ENCODE results near the gene COLEC12. TPM values are rescaled to one million over a fixed set of nuclear protein-coding genes. Genes with fewer than 3 reads are reported as not detected.

Gene COLEC12
- total and polyA plus RNA-seq, 9 donors = 0.78 to 20.7 (median 5.9) TPM

GRCh38 chr18:533995-534601 is 33.6 kb upstream of the COLEC12 start:
- Histone ChIP-seq H3K9me3 (no peaks in the 10 kb centered on the region), H3K4me1 (ENCODE audit: insufficient read depth) (no peaks in the 10 kb centered on the region)
- WGBS, 3 donors = 64 to 68% (median 65%) methylated on average over 6 of the region's 6 CpGs

DNA sequence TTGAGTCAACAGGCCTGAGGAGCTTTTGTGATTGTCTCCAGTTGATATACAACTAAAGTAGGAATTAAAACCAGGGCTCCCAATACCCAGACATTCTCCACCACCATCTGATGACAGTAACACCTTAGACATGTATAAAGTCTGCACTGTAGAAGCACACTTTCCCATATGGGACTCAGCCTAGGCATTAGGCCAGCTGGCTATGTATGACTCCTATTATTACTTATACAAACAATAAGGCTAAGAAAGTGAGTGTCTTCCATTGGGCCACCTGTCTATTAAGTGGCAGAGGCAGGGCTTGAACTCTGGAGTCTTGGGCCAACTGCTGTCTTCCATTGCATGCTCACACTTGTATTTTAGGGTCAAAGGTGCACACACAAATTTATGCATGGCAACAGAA is 32.1 kb upstream of the COLEC12 start:
- no peak overlapping the region for H3K4me3 ChIP-seq
- TF ChIP-seq POLR2A (IDR thresholded peaks at IDR 0.05) (no peak), EP300 (IDR thresholded peaks at IDR 0.05) (no peak), CTCF (IDR thresholded peaks at IDR 0.05) (no peak)
- no peaks in the 10 kb centered on the region for H3K27me3 ChIP-seq
- H3K9me3 ChIP-seq = no peaks in the 10 kb centered on the region
- intact Hi-C loops (cut with DNase I) = no loop called here
- H3K36me3 ChIP-seq = no peaks in the 10 kb centered on the region
- no peak for DNase-seq
- H3K27ac ChIP-seq = no peak overlapping the region
- H3K4me1 ChIP-seq (ENCODE audit: insufficient read depth) = no peaks in the 10 kb centered on the region

More at GRCh38 chr18:533995-534601, 33.6 kb upstream of the COLEC12 start:
- Histone ChIP-seq H3K27ac (no peak overlapping the region), H3K36me3 (no peaks in the 10 kb centered on the region), H3K27me3 (no peaks in the 10 kb centered on the region), H3K4me3 (no peak overlapping the region)
- no peak for DNase-seq
- TF ChIP-seq EP300 (IDR thresholded peaks at IDR 0.05) (no peak), POLR2A (IDR thresholded peaks at IDR 0.05) (no peak), CTCF (IDR thresholded peaks at IDR 0.05) (no peak)
- intact Hi-C loops (cut with DNase I) = no loop called here

DNA sequence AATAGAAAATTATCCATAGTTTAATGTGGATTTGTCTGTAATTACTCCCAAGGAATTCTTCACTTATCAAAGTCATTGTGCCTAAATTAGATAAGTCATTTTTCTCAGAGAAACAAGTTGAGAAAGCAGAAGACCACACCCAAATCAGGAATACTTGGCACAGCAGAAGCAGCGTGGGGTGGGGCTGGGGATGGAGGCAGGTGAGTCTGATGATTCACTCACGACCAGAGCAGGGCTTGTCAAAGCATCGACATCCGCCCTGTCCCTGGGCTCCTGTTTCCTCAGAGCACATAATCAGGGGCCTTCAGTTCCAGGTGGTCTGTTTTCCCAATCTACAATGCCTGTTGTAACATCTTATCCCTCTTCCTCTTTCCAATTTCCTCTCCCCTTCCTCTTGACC is 31.5 kb upstream of the COLEC12 start:
- 75 to 91% (median 82%) methylated on average over 4 of the region's 4 CpGs for WGBS, 3 donors
- H3K9me3 ChIP-seq = no peaks in the 10 kb centered on the region
- no peak overlapping the region for H3K4me3 ChIP-seq
- no peak overlapping the region for H3K27ac ChIP-seq
- TF ChIP-seq EP300 (IDR thresholded peaks at IDR 0.05) (no peak), POLR2A (IDR thresholded peaks at IDR 0.05) (no peak), CTCF (IDR thresholded peaks at IDR 0.05) (no peak)
- H3K27me3 ChIP-seq = no peaks in the 10 kb centered on the region
- no peaks in the 10 kb centered on the region for H3K4me1 ChIP-seq (ENCODE audit: insufficient read depth)
- no peak for DNase-seq
- intact Hi-C loops (cut with DNase I) = no loop called here
- no peaks in the 10 kb centered on the region for H3K36me3 ChIP-seq

GRCh38 chr18:527146-527545 is 26.6 kb upstream of the COLEC12 start:
- intact Hi-C loops (cut with DNase I) = no loop called here
- TF ChIP-seq POLR2A (IDR thresholded peaks at IDR 0.05) = no peak
- no peak for TF ChIP-seq EP300 (IDR thresholded peaks at IDR 0.05)
- no peak for DNase-seq
- no peak overlapping the region for H3K4me3 ChIP-seq
- 4 to 19% (median 11%) methylated on average over 1 of the region's 1 CpG for whole genome bisulfite sequencing, 3 donors
- no peaks in the 10 kb centered on the region for H3K9me3 ChIP-seq
- H3K27ac ChIP-seq = no peak overlapping the region
- H3K27me3 ChIP-seq = no peaks in the 10 kb centered on the region
- H3K36me3 ChIP-seq = no peaks in the 10 kb centered on the region
- H3K4me1 ChIP-seq (ENCODE audit: insufficient read depth) = no peaks in the 10 kb centered on the region

DNA sequence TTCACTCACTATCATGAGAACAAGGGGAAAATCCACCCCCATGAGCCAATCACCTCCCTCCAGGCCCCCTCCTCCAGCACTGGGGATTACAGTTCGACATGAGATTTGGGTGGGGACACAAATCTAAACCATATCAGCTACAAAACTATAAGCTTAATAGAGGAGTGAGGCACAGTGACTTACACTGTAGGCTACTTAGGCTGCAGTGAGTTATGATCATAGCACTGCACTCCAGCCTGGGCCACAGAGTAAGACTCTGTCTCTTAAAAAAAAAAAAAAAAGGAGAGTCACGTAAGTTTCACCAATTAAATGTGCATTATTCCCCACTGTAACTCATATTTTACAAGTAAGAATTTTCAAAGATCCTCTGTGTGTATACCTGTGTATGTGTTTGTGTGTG is 26.2 kb upstream of the COLEC12 start:
- H3K36me3 ChIP-seq = no peaks in the 10 kb centered on the region
- H3K4me1 ChIP-seq (ENCODE audit: insufficient read depth) = no peaks in the 10 kb centered on the region
- H3K27me3 ChIP-seq = no peaks in the 10 kb centered on the region
- 69 to 74% (median 70%) methylated on average over 2 of the region's 2 CpGs for WGBS, 3 donors
- no peak overlapping the region for H3K27ac ChIP-seq
- intact Hi-C loops (cut with DNase I) = no loop called here
- no peak overlapping the region for H3K4me3 ChIP-seq
- no peak for DNase-seq
- TF ChIP-seq POLR2A (IDR thresholded peaks at IDR 0.05) = no peak
- TF ChIP-seq EP300 (IDR thresholded peaks at IDR 0.05) = no peak
- no peak for TF ChIP-seq CTCF (IDR thresholded peaks at IDR 0.05)
- H3K9me3 ChIP-seq = no peaks in the 10 kb centered on the region
